Measurements from ENCODE around the gene AARS2.
"Not testable (repeated sequence)": the region's sequence is repeated elsewhere in the genome, so short reads cannot be mapped to it uniquely, and the experiment has no call there.

The AARS2 gene

GRCh38 chr6:44312901-44313788 is at the start of gene AARS2:
Gene AARS2 (minus strand): TSS chr6:44313347. CDS start chr6:44313323, 24 bp downstream.
- peak; percentile 77 to 91 for DNase-seq

- DNase-seq: no peak
Measured at GRCh38 chr6:44361947-44362346, 48.8 kb upstream of the AARS2 start.

- DNase-seq: no peak
Measured at GRCh38 chr6:44359973-44360372, 46.8 kb upstream of the AARS2 start.

- DNase-seq: no peak
Measured at GRCh38 chr6:44356487-44356886, 43.3 kb upstream of the AARS2 start.

- DNase-seq: no peak
Measured at GRCh38 chr6:44355640-44356039, 42.5 kb upstream of the AARS2 start.

GRCh38 chr6:44353336-44353735 is 40.2 kb upstream of the AARS2 start:
- no peak for DNase-seq

- no peak for DNase-seq
Measured at GRCh38 chr6:44352259-44352658, 39.1 kb upstream of the AARS2 start.

- DNase-seq: not testable (repeated sequence)
Measured at GRCh38 chr6:44350650-44350994, 37.5 kb upstream of the AARS2 start.

- DNase-seq: no peak
Measured at GRCh38 chr6:44349904-44350649, 36.9 kb upstream of the AARS2 start.

- not testable (repeated sequence) for DNase-seq
Measured at GRCh38 chr6:44346818-44347217, 33.7 kb upstream of the AARS2 start.

GRCh38 chr6:44342489-44342888 is 29.3 kb upstream of the AARS2 start, which contains the start of gene SPATS1:
Gene SPATS1 (plus strand): TSS chr6:44342650. CDS start chr6:44343096, 446 bp downstream.
- no peak for DNase-seq

GRCh38 chr6:44342052-44342451 is 28.9 kb upstream of the AARS2 start:
- no peak for DNase-seq

- no peak for DNase-seq
Measured at GRCh38 chr6:44341095-44341890, 28.1 kb upstream of the AARS2 start.

GRCh38 chr6:44339763-44340625 is 26.8 kb upstream of the AARS2 start:
- no peak for DNase-seq

- no peak for DNase-seq
Measured at GRCh38 chr6:44339301-44339700, 26.2 kb upstream of the AARS2 start.

GRCh38 chr6:44338228-44339122 is 25.3 kb upstream of the AARS2 start:
- peak; percentile 23 to 61 for DNase-seq

GRCh38 chr6:44335631-44336030 is 22.5 kb upstream of the AARS2 start:
- no peak for DNase-seq

GRCh38 chr6:44333942-44334341 is 20.8 kb upstream of the AARS2 start:
- DNase-seq: no peak

- no peak for DNase-seq
Measured at GRCh38 chr6:44333273-44333919, 20.2 kb upstream of the AARS2 start.

- no peak for DNase-seq
Measured at GRCh38 chr6:44332585-44332984, 19.4 kb upstream of the AARS2 start.

GRCh38 chr6:44329858-44330257 is 16.7 kb upstream of the AARS2 start:
- DNase-seq: no peak

Measured in NCI-H1930 (cell line).